ENCODE data around the gene PCBD2.

PCBD2 gene

GRCh38 chr5:134873494-134873893 is 31.4 kb upstream of the PCBD2 start:
- Histone ChIP-seq H3F3A (ENCODE audit: insufficient read depth) (peaks cover 5% of the 10 kb centered on the region; the same call in 1 of the 2 replicates), H3K4me3 (ENCODE audit: insufficient read depth, low read length, poor library complexity, severe bottlenecking) (peak overlapping the region; percentile 61), H3K9me2 (replicated peaks; ENCODE audit: insufficient read depth, low read length) (no peaks in the 10 kb centered on the region), H2AFZ (ENCODE audit: low read depth, low read length, severe bottlenecking) (peak overlapping the region; percentile 99), H3K4me2 (ENCODE audit: low read depth, low read length, poor library complexity, severe bottlenecking) (peak overlapping the region; percentile 86), H3K36me3 (ENCODE audit: low read length) (no peaks in the 10 kb centered on the region), H3K9me3 (ENCODE audit: insufficient read depth, low read length) (no peaks in the 10 kb centered on the region), H3K27me3 (ENCODE audit: low read length) (no peaks in the 10 kb centered on the region), H3K9ac (ENCODE audit: low read length) (peak overlapping the region; percentile 94), H3K27ac (ENCODE audit: low read depth, low read length) (peak overlapping the region; percentile 69), H3K79me2 (ENCODE audit: insufficient read depth, low read length) (peaks cover 31% of the 10 kb centered on the region), H4K20me1 (ENCODE audit: low read depth, low read length) (no peaks in the 10 kb centered on the region)
- TF ChIP-seq EZH2phosphoT487 (conservative IDR thresholded peaks at IDR 0.05; ENCODE audit: low read length) (no peak), CTCF (IDR thresholded peaks at IDR 0.05; ENCODE audit: insufficient read depth, low read length, poor library complexity, severe bottlenecking) (no peak)

- peak within 1 kb of the TSS; percentile 99 for H2AFZ ChIP-seq (ENCODE audit: low read depth, low read length, severe bottlenecking)
- no peaks in the 10 kb centered on the region for H3K27me3 ChIP-seq (ENCODE audit: low read length)
- peak within 1 kb of the TSS; percentile 61 for H3K4me3 ChIP-seq (ENCODE audit: insufficient read depth, low read length, poor library complexity, severe bottlenecking)
- H3K79me2 ChIP-seq (ENCODE audit: insufficient read depth, low read length) = peaks cover 38% of the 10 kb centered on the region
- no peaks in the 10 kb centered on the region for H3K36me3 ChIP-seq (ENCODE audit: low read length)
- no peaks in the 10 kb centered on the region for H3K9me2 ChIP-seq (replicated peaks; ENCODE audit: insufficient read depth, low read length)
- TF ChIP-seq CTCF (IDR thresholded peaks at IDR 0.05; ENCODE audit: insufficient read depth, low read length, poor library complexity, severe bottlenecking) (no peak), EZH2phosphoT487 (conservative IDR thresholded peaks at IDR 0.05; ENCODE audit: low read length) (no peak)
- H3K27ac ChIP-seq (ENCODE audit: low read depth, low read length) = peak within 1 kb of the TSS; percentile 69
- H3K9ac ChIP-seq (ENCODE audit: low read length) = peak within 1 kb of the TSS; percentile 94
- H3K4me2 ChIP-seq (ENCODE audit: low read depth, low read length, poor library complexity, severe bottlenecking) = peak within 1 kb of the TSS; percentile 86
- peaks cover 5% of the 10 kb centered on the region; the same call in 1 of the 2 replicates for H3F3A ChIP-seq (ENCODE audit: insufficient read depth)
- no peaks in the 10 kb centered on the region for H4K20me1 ChIP-seq (ENCODE audit: low read depth, low read length)
- no peaks in the 10 kb centered on the region for H3K9me3 ChIP-seq (ENCODE audit: insufficient read depth, low read length)
Observed at GRCh38 chr5:134873987-134874830, 30.7 kb upstream of the PCBD2 start, which contains the start of gene TXNDC15. TXNDC15 (plus strand) TSS chr5:134874371; CDS start chr5:134874428, 57 bp downstream.

GRCh38 chr5:134874831-134875655 is 29.9 kb upstream of the PCBD2 start:
- Histone ChIP-seq H3K9me3 (ENCODE audit: insufficient read depth, low read length) (no peaks in the 10 kb centered on the region), H3K9me2 (replicated peaks; ENCODE audit: insufficient read depth, low read length) (no peaks in the 10 kb centered on the region), H3K9ac (ENCODE audit: low read length) (peak overlapping the region; percentile 94), H3K4me2 (ENCODE audit: low read depth, low read length, poor library complexity, severe bottlenecking) (peak overlapping the region; percentile 86), H3K27me3 (ENCODE audit: low read length) (no peaks in the 10 kb centered on the region), H3K4me3 (ENCODE audit: insufficient read depth, low read length, poor library complexity, severe bottlenecking) (peak overlapping the region; percentile 61), H3F3A (ENCODE audit: insufficient read depth) (peaks cover 5% of the 10 kb centered on the region; the same call in 1 of the 2 replicates), H4K20me1 (ENCODE audit: low read depth, low read length) (no peaks in the 10 kb centered on the region), H3K36me3 (ENCODE audit: low read length) (no peaks in the 10 kb centered on the region), H2AFZ (ENCODE audit: low read depth, low read length, severe bottlenecking) (peak overlapping the region; percentile 99), H3K27ac (ENCODE audit: low read depth, low read length) (peak overlapping the region; percentile 69), H3K79me2 (ENCODE audit: insufficient read depth, low read length) (peaks cover 45% of the 10 kb centered on the region)
- TF ChIP-seq CTCF (IDR thresholded peaks at IDR 0.05; ENCODE audit: insufficient read depth, low read length, poor library complexity, severe bottlenecking) (no peak), EZH2phosphoT487 (conservative IDR thresholded peaks at IDR 0.05; ENCODE audit: low read length) (no peak)
